K562 (cell line): ENCODE data around the gene GMEB2. TPM values are rescaled to one million over a fixed set of nuclear protein-coding genes. Genes with fewer than 3 reads are reported as not detected.

Source experiments
- ARID2 ChIP-seq: fragments of 450-650 bp; IDR thresholded peaks from 2 replicates; pipeline ENCODE4 v1.6.1; 2017; ENCODE audit warnings: antibody characterized with exemption, mild to moderate bottlenecking
- CBX3 ChIP-seq, 2 experiments: IDR thresholded peaks; 1 replicate in 1 of 2; 2 replicates in 1 of 2; pipeline ENCODE4 v1.6.1; 2012; ENCODE audit warnings: inconsistent platforms in 2 of 2, low read length in 2 of 2, borderline replicate concordance in 1 of 2, control low read depth in 1 of 2
- FOXP1 ChIP-seq: sonication (generic); formaldehyde crosslinking; IDR thresholded peaks from 2 replicates; pipeline ENCODE4 v1.8.0; 2022; ENCODE audit warnings: mild to moderate bottlenecking, missing genetic modification reagents
- GABPB1 ChIP-seq: sonication (generic); formaldehyde crosslinking; IDR thresholded peaks from 2 replicates; pipeline ENCODE4 v1.8.0; 2022; ENCODE audit warnings: mild to moderate bottlenecking, missing genetic modification reagents
- NCOA1 ChIP-seq: fragments of 450-650 bp; IDR thresholded peaks from 2 replicates; pipeline ENCODE4 v1.6.1; 2016; ENCODE audit warnings: low read depth
- NCOA6 ChIP-seq: fragments of 450-650 bp; IDR thresholded peaks from 2 replicates; pipeline ENCODE4 v1.6.1; 2017; ENCODE audit warnings: mild to moderate bottlenecking
- NR4A1 ChIP-seq, 2 experiments: fragments of 250-450 bp in 1 of 2; fragments of 450-650 bp in 1 of 2; sonication (Bioruptor Pico) in 1 of 2; IDR thresholded peaks; 2 replicates each; pipeline versions ENCODE4 v1.4.0 to v1.6.1; 2016 to 2020; ENCODE audit warnings: mild to moderate bottlenecking in 2 of 2, missing compliant biosample characterization in 1 of 2, missing genetic modification characterization in 1 of 2, moderate library complexity in 1 of 2
- RBBP5 ChIP-seq: fragments of 200-600 bp; sonication (generic); IDR thresholded peaks from 2 replicates; pipeline ENCODE4 v1.6.1; 2012; ENCODE audit warnings: borderline replicate concordance, mild to moderate bottlenecking, low read length, control low read depth, inconsistent platforms; ENCODE audit not compliant: insufficient read depth, poor library complexity, severe bottlenecking
- RBM22 ChIP-seq: fragments of 200-400 bp; formaldehyde crosslinking; IDR thresholded peaks from 2 replicates; pipeline ENCODE4 v1.6.1; 2018; ENCODE audit warnings: low read length, low read depth; ENCODE audit not compliant: poor library complexity, severe bottlenecking
- SMARCA5 ChIP-seq: fragments of 450-650 bp; IDR thresholded peaks from 2 replicates; pipeline ENCODE4 v1.6.1; 2016
- SMARCC2 ChIP-seq: fragments of 450-650 bp; IDR thresholded peaks from 2 replicates; pipeline ENCODE4 v1.6.1; 2017; ENCODE audit warnings: antibody characterized with exemption, moderate library complexity, mild to moderate bottlenecking, low read depth
- SNIP1 ChIP-seq: fragments of 450-650 bp; IDR thresholded peaks from 2 replicates; pipeline ENCODE4 v1.7.1; 2017; ENCODE audit warnings: low read depth, mild to moderate bottlenecking
- ZNF212 ChIP-seq: fragments of 450-650 bp; formaldehyde crosslinking; IDR thresholded peaks from 2 replicates; pipeline ENCODE4 v1.4.0; 2020; ENCODE audit warnings: mild to moderate bottlenecking
- ZNF384 ChIP-seq: IDR thresholded peaks from 2 replicates; pipeline ENCODE4 v1.6.1; 2012; ENCODE audit warnings: low read depth, low read length, improper control_type of control experiment
- polyA plus RNA-seq, 8 experiments: library from polyadenylated mRNA; depleted of rRNA in 4 of 8; stranded (reverse) in 5 of 8; unstranded in 3 of 8; fragments of >200 nt; fragmentation: Nextera tagmentation in 2 of 8; fragmentation: Illumina TruSeq in 1 of 8; extraction: Ambion mirVana in 2 of 8; extraction: Trizol in 1 of 8; gene quantifications; 2 replicates each; pipeline versions ENCODE4 v1.2.1 to v1.2.3, GENCODE V29; 2011 to 2014; ENCODE audit warnings: inconsistent platforms in 1 of 8, missing spikeins in 1 of 8
- total RNA-seq, 7 experiments: library from RNA; depleted of rRNA in 6 of 7; stranded (reverse); fragments of >200 nt in 6 of 7; fragmentation: Illumina TruSeq in 2 of 7; extraction: Trizol in 2 of 7; gene quantifications; 2 replicates each; pipeline versions ENCODE4 v1.2.1 to v1.2.3, GENCODE V29; 2011 to 2021; ENCODE audit warnings: low replicate concordance in 1 of 7
- TF ChIP-seq, protein P1 (sequence below): sonication (generic); formaldehyde crosslinking; IDR thresholded peaks from 2 replicates; pipeline ENCODE4 v1.4.0; 2020; ENCODE audit warnings: mild to moderate bottlenecking, missing genetic modification reagents
- TF ChIP-seq, protein P2 (sequence below): fragments of 250-450 bp; sonication (Bioruptor Pico); IDR thresholded peaks from 2 replicates; pipeline ENCODE4 v1.5.0; 2021
- TF ChIP-seq, protein P3 (sequence below): fragments of 250-450 bp; sonication (Bioruptor Pico); IDR thresholded peaks from 2 replicates; pipeline ENCODE4 v1.8.0; 2022; ENCODE audit warnings: moderate library complexity, mild to moderate bottlenecking, inconsistent platforms
- TF ChIP-seq, protein P4 (sequence below): fragments of 250-450 bp; sonication (Bioruptor Pico); IDR thresholded peaks from 2 replicates; pipeline ENCODE4 v1.8.0; 2021; ENCODE audit warnings: mild to moderate bottlenecking, moderate library complexity
- TF ChIP-seq, protein P5 (sequence below): sonication (generic); formaldehyde crosslinking; IDR thresholded peaks from 2 replicates; pipeline ENCODE4 v1.5.0; 2020; ENCODE audit warnings: missing genetic modification reagents
- TF ChIP-seq, protein P6 (sequence below): fragments of 450-650 bp; conservative IDR thresholded peaks from 2 replicates; pipeline ENCODE4 v1.6.1; 2016; ENCODE audit warnings: missing genetic modification characterization, low read depth, mild to moderate bottlenecking, missing compliant biosample characterization, moderate library complexity

Gene GMEB2
- total and polyA plus RNA-seq, 9 of the 15 experiments (the other 6 are each of a cell fraction or from before 2014, with no cell fraction given), result 0.03 to 13.9 (median 6.3) TPM

DNA sequence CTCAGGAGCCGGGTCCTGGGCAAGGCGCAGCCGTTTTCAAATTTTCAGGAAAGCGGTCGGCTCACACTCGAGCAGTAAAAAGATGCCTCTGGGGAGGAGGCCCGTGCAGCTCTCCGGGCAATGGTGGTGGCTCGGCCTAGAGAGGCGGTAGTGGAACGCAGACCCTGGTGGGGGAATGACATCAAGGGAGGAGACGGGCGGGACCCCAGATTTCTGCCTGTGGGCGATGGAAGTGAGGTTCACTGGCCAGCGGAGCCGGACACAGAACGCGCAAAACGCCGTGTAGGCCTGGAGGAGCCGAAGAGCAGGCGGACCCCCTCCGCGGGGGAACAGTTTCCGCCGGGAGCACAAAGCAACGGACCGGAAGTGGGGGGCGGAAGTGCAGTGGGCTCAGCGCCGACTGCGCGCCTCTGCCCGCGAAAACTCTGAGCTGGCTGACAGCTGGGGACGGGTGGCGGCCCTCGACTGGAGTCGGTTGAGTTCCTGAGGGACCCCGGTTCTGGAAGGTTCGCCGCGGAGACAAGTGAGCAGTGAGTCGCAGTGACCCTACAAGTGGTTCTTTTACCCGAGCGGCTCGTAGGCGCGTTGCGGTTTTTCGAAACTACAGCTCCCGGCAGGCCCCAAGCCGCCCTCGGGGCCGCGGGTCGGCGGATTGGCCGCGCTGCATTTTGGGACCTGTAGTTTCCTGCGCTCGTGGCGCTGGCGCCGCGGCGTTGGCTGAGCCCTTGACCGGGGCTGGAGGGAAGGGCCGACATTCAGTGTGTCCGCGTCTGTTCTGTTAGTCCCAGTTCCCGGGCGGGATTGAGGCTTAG lies 31.2 kb upstream of the GMEB2 start, which contains the start of gene RTEL1 (continued):
- TF ChIP-seq, protein P1, sequence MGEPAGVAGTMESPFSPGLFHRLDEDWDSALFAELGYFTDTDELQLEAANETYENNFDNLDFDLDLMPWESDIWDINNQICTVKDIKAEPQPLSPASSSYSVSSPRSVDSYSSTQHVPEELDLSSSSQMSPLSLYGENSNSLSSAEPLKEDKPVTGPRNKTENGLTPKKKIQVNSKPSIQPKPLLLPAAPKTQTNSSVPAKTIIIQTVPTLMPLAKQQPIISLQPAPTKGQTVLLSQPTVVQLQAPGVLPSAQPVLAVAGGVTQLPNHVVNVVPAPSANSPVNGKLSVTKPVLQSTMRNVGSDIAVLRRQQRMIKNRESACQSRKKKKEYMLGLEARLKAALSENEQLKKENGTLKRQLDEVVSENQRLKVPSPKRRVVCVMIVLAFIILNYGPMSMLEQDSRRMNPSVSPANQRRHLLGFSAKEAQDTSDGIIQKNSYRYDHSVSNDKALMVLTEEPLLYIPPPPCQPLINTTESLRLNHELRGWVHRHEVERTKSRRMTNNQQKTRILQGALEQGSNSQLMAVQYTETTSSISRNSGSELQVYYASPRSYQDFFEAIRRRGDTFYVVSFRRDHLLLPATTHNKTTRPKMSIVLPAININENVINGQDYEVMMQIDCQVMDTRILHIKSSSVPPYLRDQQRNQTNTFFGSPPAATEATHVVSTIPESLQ (CRISPR knock-in tag), result no peak; the same call in 1 of the 2 replicates
- TF ChIP-seq FOXP1 (CRISPR knock-in tag), result no peak
- no peak for TF ChIP-seq SNIP1
- TF ChIP-seq NCOA1, result peak; percentile 99
- TF ChIP-seq, protein P2, sequence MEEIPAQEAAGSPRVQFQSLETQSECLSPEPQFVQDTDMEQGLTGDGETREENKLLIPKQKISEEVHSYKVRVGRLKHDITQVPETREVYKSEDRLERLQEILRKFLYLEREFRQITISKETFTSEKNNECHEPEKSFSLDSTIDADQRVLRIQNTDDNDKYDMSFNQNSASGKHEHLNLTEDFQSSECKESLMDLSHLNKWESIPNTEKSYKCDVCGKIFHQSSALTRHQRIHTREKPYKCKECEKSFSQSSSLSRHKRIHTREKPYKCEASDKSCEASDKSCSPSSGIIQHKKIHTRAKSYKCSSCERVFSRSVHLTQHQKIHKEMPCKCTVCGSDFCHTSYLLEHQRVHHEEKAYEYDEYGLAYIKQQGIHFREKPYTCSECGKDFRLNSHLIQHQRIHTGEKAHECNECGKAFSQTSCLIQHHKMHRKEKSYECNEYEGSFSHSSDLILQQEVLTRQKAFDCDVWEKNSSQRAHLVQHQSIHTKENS, result no peak
- TF ChIP-seq, protein P3, sequence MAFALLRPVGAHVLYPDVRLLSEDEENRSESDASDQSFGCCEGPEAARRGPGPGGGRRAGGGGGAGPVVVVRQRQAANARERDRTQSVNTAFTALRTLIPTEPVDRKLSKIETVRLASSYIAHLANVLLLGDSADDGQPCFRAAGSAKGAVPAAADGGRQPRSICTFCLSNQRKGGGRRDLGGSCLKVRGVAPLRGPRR, result 0 out of 2 replicates have a peak, but pooled peaks have one; percentile 51
- no peak; the same call in 1 of the 2 replicates for TF ChIP-seq SMARCA5
- TF ChIP-seq, protein P4, sequence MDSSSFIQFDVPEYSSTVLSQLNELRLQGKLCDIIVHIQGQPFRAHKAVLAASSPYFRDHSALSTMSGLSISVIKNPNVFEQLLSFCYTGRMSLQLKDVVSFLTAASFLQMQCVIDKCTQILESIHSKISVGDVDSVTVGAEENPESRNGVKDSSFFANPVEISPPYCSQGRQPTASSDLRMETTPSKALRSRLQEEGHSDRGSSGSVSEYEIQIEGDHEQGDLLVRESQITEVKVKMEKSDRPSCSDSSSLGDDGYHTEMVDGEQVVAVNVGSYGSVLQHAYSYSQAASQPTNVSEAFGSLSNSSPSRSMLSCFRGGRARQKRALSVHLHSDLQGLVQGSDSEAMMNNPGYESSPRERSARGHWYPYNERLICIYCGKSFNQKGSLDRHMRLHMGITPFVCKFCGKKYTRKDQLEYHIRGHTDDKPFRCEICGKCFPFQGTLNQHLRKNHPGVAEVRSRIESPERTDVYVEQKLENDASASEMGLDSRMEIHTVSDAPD, result no peak
- TF ChIP-seq GABPB1 (CRISPR knock-in tag), result peak; percentile 100
- TF ChIP-seq SMARCC2, result no peak
- TF ChIP-seq ZNF212 (CRISPR knock-in tag), result no peak
- TF ChIP-seq ZNF384, result 0 out of 2 replicates have a peak, but pooled peaks have one; percentile 23
- no peak for TF ChIP-seq NCOA6
- peak in 1 of 2 experiments; percentile 80; a peak in 2 of 3 replicates for TF ChIP-seq CBX3 (IDR thresholded peaks at IDR 0.05; ENCODE audit: borderline replicate concordance in 1 of 2, low read length in 2 of 2)
- no peak for TF ChIP-seq ARID2
- TF ChIP-seq NR4A1 (CRISPR knock-in tag; IDR thresholded peaks at IDR 0.05), result 0 out of 2 replicates have a peak, but pooled peaks have one; percentile 59
- TF ChIP-seq NR4A1 (tag; IDR thresholded peaks at IDR 0.05), result 0 out of 2 replicates have a peak, but pooled peaks have one; percentile 26
- TF ChIP-seq, protein P5, sequence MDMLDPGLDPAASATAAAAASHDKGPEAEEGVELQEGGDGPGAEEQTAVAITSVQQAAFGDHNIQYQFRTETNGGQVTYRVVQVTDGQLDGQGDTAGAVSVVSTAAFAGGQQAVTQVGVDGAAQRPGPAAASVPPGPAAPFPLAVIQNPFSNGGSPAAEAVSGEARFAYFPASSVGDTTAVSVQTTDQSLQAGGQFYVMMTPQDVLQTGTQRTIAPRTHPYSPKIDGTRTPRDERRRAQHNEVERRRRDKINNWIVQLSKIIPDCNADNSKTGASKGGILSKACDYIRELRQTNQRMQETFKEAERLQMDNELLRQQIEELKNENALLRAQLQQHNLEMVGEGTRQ (CRISPR knock-in tag), result no peak
- TF ChIP-seq RBM22, result peak; percentile 83
- TF ChIP-seq RBBP5, result peak; percentile 93
- TF ChIP-seq, protein P6, sequence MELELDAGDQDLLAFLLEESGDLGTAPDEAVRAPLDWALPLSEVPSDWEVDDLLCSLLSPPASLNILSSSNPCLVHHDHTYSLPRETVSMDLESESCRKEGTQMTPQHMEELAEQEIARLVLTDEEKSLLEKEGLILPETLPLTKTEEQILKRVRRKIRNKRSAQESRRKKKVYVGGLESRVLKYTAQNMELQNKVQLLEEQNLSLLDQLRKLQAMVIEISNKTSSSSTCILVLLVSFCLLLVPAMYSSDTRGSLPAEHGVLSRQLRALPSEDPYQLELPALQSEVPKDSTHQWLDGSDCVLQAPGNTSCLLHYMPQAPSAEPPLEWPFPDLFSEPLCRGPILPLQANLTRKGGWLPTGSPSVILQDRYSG (tag), result no peak
